Hepatocyte (in vitro differentiated cells): ENCODE results near the gene ATP9B.

Source experiments
- CTCF ChIP-seq: fragments of 200-600 bp; sonication (generic); IDR thresholded peaks from 2 replicates; pipeline ENCODE4 v1.5.1; 2016; ENCODE audit warnings: antibody characterized with exemption, mild to moderate bottlenecking; ENCODE audit not compliant: poor library complexity
- EZH2phosphoT487 ChIP-seq: fragments of 200-600 bp; sonication (generic); IDR thresholded peaks from one replicate; pipeline ENCODE4 v1.6.1; 2018; ENCODE audit warnings: antibody characterized with exemption, mild to moderate bottlenecking, low read depth, moderate library complexity; ENCODE audit not compliant: unreplicated experiment, severe bottlenecking

GRCh38 chr18:79136742-79137141, 67.5 kb downstream of the ATP9B start:
- no peak for TF ChIP-seq CTCF
- TF ChIP-seq EZH2phosphoT487 = no peak
